GM23248 (cell line): Measurements from ENCODE around the gene OGFRL1.

Experiments
- EZH2 ChIP-seq: fragments of 200-600 bp; sonication (generic); IDR thresholded peaks from 2 replicates; pipeline ENCODE4 v1.6.1; 2018; ENCODE audit warnings: antibody characterized with exemption, mild to moderate bottlenecking; ENCODE audit not compliant: insufficient read depth, poor library complexity, severe bottlenecking
- EZH2phosphoT487 ChIP-seq: fragments of 200-600 bp; sonication (generic); IDR thresholded peaks from 2 replicates; pipeline ENCODE4 v1.6.1; 2018; ENCODE audit warnings: antibody characterized with exemption, moderate library complexity, mild to moderate bottlenecking, low read depth; ENCODE audit not compliant: insufficient read depth

DNA sequence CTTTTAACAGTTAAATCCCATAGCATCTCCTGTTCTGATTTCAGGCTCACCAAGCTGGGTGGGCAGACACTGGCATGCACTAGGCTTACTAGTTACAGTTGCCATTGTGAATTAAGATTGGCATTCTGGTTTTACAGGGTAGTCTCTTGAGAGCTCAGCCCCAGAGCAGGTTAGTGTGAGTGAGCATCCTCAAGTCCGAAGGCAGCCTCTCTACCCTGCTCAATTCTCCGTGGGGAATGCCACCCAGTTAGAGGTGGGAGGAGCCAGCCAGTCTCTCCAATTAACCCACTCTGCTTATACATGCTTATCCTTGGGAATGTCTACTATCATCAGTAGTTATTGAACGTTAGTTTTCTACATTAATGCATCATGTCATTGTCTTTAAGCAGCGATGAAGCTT lies 8.9 kb upstream of the OGFRL1 start:
- TF ChIP-seq EZH2: no peak
- no peak for TF ChIP-seq EZH2phosphoT487
